Measurements from ENCODE around the gene MEGF10.

The MEGF10 gene

GRCh38 chr5:127331890-127332649 is 41.5 kb downstream of the MEGF10 start:
- DNase-seq: no peak

- DNase-seq: no peak
These were observed 42.9 kb downstream of the MEGF10 start for GRCh38 chr5:127333483-127333882.

GRCh38 chr5:127335381-127335780 is 44.8 kb downstream of the MEGF10 start:
- no peak for DNase-seq

- DNase-seq: no peak
These were observed 47.3 kb downstream of the MEGF10 start for GRCh38 chr5:127337876-127338275.

- DNase-seq: no peak
These were observed 47.9 kb downstream of the MEGF10 start for GRCh38 chr5:127338501-127338900.

GRCh38 chr5:127340606-127341005 is 50.0 kb downstream of the MEGF10 start:
- DNase-seq: no peak

- no peak for DNase-seq
These were observed 51.8 kb downstream of the MEGF10 start for GRCh38 chr5:127342364-127342763.

- DNase-seq: no peak
These were observed 52.7 kb downstream of the MEGF10 start for GRCh38 chr5:127343313-127343712.

GRCh38 chr5:127343866-127344265 is 53.3 kb downstream of the MEGF10 start:
- no peak for DNase-seq

- DNase-seq: no peak
These were observed 54.3 kb downstream of the MEGF10 start for GRCh38 chr5:127344931-127345330.

- no peak for DNase-seq
These were observed 60.8 kb downstream of the MEGF10 start for GRCh38 chr5:127351418-127351817.

GRCh38 chr5:127352068-127352467 is 61.5 kb downstream of the MEGF10 start:
- no peak for DNase-seq

- DNase-seq: no peak
These were observed 62.7 kb downstream of the MEGF10 start for GRCh38 chr5:127353327-127353726.

- no peak for DNase-seq
These were observed 63.2 kb downstream of the MEGF10 start for GRCh38 chr5:127353796-127354195.

- DNase-seq: no peak
These were observed 64.7 kb downstream of the MEGF10 start for GRCh38 chr5:127355337-127355736.

GRCh38 chr5:127358284-127358683 is 67.7 kb downstream of the MEGF10 start:
- no peak for DNase-seq

GRCh38 chr5:127358740-127359139 is 68.1 kb downstream of the MEGF10 start:
- DNase-seq: no peak

- DNase-seq: no peak
These were observed 68.9 kb downstream of the MEGF10 start for GRCh38 chr5:127359502-127359901.

GRCh38 chr5:127363403-127363802 is 72.8 kb downstream of the MEGF10 start:
- no peak for DNase-seq

GRCh38 chr5:127367029-127367428 is 76.4 kb downstream of the MEGF10 start:
- no peak for DNase-seq

- no peak for DNase-seq
These were observed 77.4 kb downstream of the MEGF10 start for GRCh38 chr5:127367946-127368465.

- peak; percentile 21 for DNase-seq
These were observed 79.2 kb downstream of the MEGF10 start for GRCh38 chr5:127369796-127370195.

- DNase-seq: no peak
These were observed 80.0 kb downstream of the MEGF10 start for GRCh38 chr5:127370631-127371030.

GRCh38 chr5:127373858-127374491 is 83.4 kb downstream of the MEGF10 start:
- DNase-seq: no peak
